EH (cell line): ENCODE results near the gene SRGAP3.

Experiments used
- DNase-seq: peaks from one replicate; pipeline ENCODE4 v3.0.0-alpha.2; 2015; ENCODE audit warnings: low read depth

The SRGAP3 gene

DNA sequence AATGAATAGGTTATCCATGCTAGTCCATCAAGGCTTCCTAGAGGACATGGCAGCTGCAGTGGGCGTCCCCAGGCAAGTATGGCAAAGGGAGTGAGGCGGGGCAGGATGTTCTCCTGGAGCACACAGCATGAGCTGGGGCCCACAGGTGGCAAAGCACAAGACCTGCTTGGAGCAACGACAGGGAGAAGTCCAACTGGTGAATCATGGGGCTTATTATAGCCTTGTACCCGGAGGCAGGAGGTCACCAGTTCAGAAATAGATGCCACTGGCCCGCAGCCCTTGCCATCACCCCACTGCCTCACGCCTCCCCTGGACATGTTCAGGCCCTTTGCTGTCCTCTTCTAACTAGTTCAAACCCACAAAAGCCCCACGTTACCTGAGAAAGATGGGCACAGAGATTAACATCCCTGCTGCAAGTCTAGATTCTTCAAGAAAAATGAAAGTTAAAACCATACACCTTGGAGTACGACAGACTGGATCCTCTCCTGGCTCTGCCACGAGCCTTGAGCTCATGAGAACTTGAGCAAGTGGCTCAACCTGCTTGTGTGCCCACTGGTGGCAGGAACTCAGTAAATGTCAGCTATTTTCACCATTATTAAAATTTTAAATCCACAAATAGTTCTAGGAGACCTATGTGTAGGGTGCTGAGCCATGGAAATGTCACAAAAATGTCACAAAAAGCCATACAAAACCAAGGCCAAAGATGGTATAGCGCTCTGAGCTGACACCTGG, 1.8 kb upstream of the SRGAP3 start:
- no peak for DNase-seq

DNA sequence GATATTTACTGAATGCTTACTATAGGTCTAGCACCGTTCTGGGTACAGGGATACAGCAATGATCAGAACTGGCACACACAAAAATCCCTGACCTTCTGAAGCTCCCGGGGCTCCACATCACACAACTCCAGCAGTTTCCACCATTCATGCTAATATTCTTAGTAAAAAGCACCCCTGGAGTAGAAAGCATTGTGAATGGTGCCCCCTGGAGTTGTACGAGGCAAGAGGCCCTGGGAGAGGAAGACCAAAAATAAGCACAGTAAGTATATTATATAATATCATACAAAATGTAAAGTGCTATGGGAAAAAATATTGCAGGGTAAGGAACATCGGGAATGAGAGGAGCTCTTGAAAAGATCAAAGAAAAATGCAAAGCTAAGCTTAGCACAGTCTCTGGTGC, 790 bp upstream of the SRGAP3 start:
- no peak for DNase-seq

DNA sequence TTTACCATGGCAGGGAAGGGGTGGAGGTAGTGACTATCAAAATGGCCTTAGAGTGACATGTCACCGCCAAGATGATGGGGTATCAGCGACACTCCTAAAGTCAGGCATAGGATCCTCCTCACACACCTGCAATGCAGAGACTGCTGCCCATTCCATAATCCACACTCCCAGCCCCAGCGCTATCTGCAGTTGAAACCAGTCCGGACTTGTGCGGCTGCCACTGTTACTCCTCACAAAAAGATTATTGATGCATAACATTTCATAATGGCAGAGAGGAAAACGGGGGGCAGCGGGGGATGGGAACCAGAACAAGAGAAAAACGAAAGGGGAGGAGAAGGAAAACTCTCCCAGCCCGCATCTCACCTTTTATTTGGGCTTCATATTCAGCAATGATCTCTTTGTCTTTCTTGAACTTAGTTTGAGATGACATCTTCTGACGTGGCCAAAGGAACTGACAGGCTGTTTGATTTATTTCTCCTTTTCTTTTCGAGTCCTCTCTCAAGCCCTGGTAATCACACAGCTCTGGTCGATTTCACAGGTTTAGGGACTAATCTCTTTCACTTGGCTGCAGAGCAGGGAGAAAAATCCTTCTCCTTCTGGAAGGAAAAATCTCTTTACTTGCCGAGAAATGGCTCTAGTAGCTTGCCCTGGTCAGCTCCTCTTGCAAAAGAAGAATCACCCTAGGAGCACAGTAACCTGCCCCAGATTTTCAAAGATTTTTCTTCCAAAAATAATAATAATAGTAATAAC, 749 bp downstream of the SRGAP3 start:
- DNase-seq, result no peak

DNA sequence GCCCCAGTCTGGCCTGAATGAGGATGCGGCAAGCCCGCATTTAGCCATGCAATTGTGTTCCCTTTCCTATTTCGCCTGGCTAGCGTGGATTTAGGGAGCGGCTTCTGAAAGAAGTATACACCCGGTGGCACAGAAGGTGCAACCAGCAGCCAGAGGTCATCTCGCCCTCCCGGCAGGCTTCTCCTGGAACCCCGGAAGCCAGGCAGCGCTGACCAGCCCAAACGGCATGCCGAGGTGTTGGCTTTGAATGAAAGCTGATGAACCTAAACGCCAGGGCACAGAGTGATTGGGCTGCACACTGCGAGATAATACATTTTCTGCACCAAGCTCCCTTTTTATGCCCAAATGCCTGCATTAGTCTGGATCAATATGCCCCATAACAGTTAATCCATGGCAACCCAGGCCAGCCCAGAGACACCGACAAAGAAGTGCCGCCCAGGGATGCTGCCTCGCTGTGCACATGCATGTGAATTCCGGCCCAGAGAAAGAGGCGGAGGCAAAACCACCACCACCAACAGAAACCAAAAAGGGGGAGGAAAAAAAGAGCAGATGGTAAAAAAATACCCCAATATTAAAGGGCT, 1.4 kb downstream of the SRGAP3 start:
- no peak for DNase-seq

DNA sequence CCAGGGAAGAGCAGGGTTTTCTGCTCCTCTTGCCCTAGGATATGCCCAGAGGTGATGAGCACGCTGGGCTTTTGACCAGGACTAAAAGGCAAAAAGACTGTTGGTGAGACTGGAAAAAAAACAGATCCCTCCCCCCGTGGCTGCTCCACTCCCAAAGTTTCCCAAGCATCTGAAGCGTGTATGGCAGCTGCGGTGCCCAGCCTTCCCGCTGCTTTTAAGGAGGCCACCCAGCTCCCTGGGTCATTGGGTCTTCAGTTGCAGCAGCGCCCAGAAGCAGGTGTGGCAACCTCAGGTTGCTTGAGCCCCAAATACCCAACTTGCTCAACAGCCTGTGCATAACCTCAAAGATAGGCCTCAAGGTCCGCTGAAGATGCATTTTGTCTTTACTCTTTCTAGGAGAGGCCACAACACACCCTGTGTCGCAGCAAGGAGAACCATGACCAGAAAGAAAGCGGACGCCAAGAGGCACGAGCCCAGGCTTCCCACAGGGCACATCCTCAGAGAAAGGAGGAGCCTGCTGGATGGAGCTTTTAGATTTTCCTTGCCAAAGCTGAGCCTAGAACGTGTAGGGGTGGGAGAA, 2.0 kb downstream of the SRGAP3 start:
- no peak for DNase-seq

DNA sequence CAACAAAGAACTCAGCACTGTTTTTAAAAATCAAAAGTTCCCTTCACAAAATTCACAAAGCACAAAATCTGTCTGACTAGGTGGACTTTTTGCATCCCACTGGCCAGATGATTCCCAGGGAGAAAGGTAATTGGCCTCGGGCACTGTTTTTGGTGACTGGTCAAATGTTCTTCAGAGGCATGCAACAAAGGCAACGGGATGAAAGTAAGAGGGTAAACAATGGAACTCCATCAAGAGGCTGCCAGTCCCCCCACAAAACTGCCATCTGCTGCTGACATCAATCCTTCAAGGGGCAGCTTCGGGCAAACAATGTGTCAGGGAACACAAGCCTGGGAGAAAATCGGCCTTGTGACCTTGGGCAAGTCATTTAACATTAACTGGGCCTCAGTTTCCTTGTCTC, 3.3 kb downstream of the SRGAP3 start:
- no peak for DNase-seq

DNA sequence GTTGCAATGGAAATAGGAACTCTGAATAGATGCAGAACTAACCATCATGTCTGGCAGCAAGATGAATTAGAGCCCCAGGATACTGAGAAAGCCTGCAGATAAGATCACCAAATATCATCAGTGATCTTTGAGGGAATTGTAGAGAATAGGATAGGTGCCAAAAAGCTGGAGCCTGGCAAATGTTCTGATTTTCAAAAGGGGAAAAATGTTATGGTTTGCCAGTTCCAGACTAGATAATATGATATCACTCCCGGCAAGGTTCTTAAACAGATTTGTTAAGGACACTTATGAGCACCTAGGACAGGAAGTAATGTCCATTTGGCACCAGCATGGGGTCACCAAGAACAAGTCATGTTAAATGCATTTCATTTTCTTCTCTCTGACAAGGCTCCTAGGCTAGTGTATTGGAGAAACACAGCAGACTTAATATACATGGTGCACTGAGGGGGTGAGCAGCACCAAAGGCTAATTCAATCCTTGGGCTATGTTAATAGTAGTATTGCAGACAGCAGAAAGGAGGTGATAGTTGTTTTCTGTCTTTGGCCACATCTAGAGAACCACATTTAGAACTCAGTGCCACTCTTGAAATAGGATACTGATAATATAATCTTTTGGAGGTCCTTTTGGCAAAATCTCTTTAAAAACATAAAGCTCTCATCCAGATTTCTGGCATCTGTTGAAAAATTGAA, 4.8 kb downstream of the SRGAP3 start:
- no peak for DNase-seq

DNA sequence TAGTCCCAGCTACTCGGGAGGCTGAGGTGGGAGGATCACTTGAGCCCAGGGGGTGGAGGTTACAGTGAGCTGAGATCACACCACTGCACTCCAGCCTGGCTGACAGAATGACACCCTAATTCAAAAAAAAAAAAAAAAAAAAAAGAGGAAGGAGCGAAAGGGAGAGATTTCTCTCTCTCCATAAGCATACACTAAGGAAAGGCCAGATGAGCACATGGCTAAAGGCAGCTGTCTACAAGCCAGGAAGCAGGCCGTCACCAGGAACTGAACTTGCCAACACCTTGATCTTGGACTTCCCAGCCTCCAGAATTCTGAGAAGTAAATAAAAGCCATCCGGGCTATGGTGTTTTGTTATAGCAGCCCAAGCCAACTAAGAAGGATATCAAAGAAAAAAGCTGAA, 7.5 kb downstream of the SRGAP3 start:
- DNase-seq, result no peak

DNA sequence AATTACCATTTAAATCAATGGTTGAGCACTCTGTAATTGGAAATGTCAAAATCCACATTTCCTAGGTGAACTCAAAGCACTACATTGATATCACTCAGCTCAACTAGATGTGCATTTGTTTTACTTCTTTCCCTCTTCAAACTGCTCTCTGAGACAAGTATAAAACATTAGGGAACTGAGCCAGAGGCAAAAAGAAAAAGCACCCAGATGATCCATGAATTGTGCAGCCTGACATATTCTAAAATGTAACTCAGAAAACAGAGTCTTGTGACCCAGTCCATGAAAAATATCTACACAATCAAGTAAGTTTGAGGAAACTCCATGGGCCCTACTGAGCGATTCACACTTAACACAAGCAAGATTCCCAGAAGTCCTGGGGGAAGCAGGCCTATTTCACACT, 9.8 kb downstream of the SRGAP3 start:
- no peak for DNase-seq

DNA sequence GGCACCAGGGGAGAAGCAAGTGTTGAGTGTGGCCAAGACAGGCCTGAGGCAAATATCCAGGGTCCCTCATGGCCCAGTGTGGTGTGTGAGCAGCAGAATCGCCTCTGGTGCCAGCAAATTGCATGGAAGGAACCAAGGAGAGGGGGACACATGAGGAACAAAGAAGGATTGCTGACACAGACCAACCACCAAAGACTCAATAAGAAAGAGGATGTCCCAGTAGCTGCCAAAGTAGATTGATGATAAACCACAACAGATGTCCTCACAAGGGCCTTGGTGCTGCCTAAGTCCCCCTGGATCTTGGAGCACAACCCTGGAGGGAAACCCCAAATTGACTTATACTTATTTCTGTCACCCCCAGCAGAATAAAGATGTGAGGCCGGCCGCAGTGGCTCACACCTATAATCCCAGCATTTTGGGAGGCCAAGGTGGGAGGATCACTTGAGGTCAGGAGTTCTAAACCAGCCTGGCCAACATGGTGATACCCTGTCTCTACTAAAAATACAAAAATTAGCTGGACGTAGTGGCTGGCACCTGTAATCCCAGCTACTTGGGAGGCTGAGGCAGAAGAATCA, 10.6 kb downstream of the SRGAP3 start:
- DNase-seq, result no peak

DNA sequence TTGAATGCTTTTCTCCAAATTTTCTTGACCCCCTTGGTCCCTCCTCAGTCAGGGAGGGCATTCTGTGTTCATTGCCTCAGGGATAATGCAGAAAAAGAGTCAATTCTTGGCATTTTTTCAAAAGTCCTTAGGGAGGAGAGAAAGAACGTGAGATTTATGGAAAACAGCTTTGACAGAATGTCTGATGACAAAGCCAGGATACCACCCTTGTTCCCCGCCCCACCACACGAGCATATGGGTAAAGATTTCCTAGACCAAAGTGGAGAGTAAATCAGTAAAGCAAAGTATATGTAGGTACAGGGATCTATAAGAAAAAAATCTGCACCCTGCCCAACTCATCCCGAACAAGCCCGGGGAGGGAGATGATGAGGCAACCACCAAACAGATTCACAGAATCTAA, 11.2 kb downstream of the SRGAP3 start:
- no peak for DNase-seq

DNA sequence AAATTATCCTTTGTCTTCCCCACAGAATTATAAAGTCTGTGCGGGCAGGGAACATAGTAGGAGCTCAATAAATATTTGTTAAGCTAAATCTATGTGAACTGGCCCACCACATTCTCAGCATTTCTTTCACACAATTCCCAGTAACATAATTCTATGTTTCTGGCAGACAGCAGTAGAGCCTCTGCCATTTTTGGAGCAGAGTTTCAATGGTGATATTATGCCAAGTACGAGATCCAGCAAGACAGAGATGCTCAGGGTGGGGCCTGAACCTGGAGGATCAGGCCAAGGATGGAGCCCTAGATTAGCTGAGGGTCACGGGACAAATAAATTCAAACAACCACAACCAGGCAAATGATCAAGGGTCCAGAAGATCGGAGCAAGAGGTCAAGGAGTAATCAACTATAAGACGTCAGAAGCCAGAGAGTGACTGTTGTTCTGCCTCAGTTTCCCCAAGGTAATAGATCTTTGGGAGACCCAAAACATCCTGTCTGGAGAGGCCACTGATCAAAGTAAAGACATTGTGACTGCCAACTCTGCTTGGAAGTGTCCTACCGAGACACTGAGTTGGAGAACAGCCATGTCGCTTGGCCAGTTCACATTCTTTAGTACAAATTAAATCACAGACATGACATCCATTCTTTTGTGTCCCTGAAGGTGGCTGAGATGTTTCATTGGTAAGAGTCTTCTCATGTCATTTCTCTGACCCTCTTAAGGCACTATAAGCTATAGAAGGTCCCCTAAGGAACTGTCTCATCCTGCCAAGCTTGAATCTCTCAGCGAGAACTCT, 15.4 kb downstream of the SRGAP3 start:
- DNase-seq, result no peak

DNA sequence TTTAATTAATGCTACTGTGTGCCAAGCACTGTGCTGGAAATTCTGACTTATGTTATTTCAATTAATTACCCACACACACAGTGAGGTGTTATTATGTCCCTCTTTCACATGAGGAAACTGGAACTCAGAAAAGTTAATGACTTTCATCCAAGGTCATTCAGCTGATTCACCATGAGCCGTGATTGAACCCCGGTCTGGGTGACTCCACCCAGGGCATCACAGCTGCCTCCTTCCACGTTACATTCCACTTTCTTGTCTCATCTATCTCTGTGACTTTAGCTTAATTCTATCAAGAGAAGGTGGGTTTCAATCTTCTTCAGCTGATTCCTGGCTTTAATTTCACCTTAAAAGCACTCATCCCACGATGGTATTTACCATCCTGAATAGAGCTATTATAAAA, 16.3 kb downstream of the SRGAP3 start:
- no peak for DNase-seq

DNA sequence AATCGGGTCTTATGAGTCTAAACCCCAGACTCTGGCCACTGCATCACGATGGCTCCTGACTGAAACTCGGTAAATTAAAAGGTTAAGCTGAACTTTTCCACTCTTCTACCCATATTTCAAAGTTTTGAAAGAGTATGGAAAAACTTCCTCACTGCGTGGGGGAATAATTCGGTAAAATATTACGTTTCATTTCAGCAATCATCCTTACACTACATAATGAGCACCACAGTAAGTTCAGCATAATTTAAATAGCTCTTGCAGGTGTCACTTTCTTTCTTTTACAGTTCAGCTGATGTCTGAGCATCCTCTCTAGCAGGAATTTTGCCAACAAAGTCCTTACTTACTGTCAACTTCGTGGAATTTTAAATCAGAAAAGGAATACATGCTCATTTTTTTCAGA, 17.5 kb downstream of the SRGAP3 start:
- DNase-seq, result no peak

DNA sequence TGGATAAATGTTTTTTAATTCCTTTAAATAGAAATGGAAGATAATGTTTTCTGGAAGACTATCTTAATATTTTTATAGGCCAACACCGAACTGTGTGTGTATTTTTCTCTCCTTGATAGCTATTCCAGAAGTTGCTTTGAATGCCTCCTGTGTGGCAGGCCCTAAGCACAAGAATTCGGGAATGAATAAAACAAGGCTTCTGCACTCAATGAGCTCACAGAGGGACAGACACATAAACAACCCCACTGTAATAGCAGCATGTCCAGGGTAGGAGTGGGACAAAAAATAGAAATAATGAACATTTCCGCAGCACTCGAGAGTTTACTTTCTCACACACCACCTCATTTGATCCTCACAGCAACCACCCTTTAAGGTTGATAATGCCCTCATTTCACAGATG, 18.0 kb downstream of the SRGAP3 start:
- no peak for DNase-seq

DNA sequence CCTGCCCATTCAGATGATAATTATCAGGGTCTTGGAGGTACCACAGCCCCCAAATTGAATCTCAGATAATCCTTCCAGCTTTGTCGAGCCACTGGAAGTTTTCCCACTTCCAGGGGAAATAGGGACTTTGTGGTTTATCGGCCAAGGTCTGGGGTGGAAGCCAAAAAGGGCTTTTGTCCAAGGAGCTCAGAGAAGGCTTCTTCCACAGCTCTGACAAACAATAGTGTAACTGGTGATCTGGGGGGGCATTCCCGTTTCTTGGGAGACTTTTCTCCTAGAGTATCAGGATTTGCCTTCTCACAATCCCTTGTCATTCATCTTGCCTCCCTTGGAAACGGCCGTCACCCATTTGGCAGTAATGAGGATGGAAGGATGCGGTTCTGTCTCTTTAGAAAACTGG, 18.4 kb downstream of the SRGAP3 start:
- DNase-seq, result no peak

DNA sequence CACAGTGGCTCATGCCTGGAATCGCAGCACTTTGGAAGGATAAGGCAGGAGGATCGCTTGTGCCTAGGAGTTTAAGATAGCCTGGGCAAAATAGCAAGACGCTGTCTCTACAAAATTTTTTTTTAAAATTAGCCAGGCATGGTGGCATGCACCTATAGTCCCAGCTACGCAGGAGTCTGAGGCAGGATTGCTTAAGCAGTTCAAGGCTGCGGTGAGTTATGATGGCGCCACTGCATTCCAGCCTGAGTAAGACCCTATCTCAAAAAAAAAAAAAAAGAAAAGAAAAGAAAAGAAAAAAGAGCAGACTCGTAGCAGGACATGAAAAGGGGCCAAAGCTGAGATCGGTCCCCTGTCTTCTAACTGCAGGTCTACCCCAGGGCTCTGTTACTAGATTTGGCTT, 18.9 kb downstream of the SRGAP3 start:
- no peak for DNase-seq

DNA sequence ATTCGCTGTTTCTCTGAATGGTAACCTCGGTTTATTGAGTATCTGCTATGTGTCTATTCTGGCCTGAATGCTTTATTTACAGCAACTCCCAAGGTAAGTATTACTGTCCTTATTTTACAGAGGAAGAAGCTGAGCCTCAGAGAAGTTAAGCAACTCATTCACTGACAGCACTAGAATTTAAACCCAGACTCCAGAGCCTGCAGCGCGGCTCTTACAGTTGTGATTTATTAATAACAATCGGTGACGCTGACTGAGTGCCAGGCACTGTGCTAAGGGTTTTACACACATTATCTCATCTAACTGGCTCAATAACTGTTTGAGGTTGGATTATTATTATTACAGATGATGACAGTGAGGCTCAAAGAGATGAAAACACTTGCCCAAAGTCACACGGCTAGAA, 19.6 kb downstream of the SRGAP3 start:
- no peak for DNase-seq

DNA sequence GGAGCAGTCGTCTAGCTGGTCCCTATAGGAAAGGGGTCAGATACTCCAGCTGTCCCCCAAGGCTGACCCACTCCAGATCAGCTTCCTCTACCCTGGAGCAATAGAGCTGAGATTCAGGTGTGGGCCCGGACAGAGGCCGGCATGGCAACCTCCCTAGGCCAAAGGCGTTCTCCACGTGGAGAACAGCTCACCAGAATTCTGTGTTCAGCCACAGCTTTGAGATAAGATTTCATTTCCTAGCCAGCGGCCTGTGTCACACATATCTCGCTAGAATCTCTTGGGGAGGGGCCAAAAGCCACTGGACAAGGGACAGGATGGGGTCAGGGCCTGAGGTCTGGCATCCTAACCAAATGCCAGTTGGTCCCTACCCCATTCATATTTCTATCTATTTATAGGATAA, 20.1 kb downstream of the SRGAP3 start:
- no peak for DNase-seq

DNA sequence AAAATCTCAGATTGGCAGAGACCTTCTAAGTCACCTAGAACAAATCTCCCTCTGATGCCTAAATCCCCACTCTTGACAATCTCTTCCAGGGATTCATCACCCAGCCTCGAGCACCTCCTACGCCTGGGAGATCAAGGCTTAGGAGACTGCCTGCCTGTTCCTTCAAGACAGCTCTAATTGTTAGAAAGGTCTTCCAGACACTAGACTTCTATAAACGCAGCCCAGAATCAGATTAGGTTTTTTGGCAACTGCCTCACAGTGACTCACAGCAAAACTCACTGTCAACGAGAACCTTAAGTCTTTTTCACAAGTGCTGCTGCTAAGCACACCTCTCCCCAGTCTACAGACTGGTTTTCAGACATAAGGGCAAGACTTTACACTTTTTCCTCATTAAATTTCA, 23.1 kb downstream of the SRGAP3 start:
- peak; percentile 14 for DNase-seq

DNA sequence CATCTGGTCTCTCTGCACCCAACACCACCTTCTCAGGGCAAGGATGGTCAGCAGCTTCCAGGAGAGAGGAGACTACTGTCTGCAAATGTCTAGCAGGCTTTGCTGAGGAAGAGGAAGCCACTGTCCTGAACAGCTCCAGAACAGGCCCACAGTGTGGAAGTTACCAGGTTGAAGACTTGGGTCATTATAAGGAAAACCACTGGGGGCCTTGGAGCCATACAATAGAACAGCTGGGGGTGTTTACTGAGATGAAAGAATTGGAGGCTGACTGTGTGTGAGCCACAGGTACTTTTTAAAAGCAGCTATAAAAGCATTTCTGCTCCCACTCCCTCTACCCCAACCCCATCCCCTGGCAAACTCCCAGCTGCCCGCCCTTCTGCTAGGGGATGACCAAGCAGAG, 24.2 kb downstream of the SRGAP3 start:
- no peak for DNase-seq
